OCI-LY1 (cell line): Measurements from ENCODE around the gene ACAA1.
"Not testable (repeated sequence)": the region's sequence is repeated elsewhere in the genome, so short reads cannot be mapped to it uniquely, and the experiment has no call there.

ENCODE experiments used
- H2AFZ ChIP-seq: fragments of 200-600 bp; sonication (generic), shearing (Covaris generic); 2 replicates; pipeline ENCODE4 v1.6.0; 2014; ENCODE audit warnings: antibody characterized with exemption, mild to moderate bottlenecking, low read length
- H3F3A ChIP-seq: fragments of 200-600 bp; sonication (generic), shearing (Covaris generic); 2 replicates; pipeline ENCODE4 v1.6.0; 2014; ENCODE audit warnings: mild to moderate bottlenecking, antibody characterized with exemption, low read length, moderate library complexity; ENCODE audit not compliant: insufficient read depth
- H3K27ac ChIP-seq: fragments of 200-600 bp; sonication (generic); 2 replicates; pipeline ENCODE4 v1.5.1; 2014; ENCODE audit warnings: low read length, mixed run types, mild to moderate bottlenecking, low read depth; ENCODE audit not compliant: poor library complexity, severe bottlenecking
- H3K27me3 ChIP-seq: fragments of 200-600 bp; sonication (generic); 2 replicates; pipeline ENCODE4 v1.6.0; 2014; ENCODE audit warnings: antibody characterized with exemption, mild to moderate bottlenecking, low read length, moderate library complexity; ENCODE audit not compliant: insufficient read depth
- H3K36me3 ChIP-seq: fragments of 200-600 bp; sonication (generic); 2 replicates; pipeline ENCODE4 v1.6.1; 2014; ENCODE audit warnings: mild to moderate bottlenecking, antibody characterized with exemption, low read length, moderate library complexity, mixed read lengths; ENCODE audit not compliant: insufficient read depth
- H3K4me1 ChIP-seq: fragments of 200-600 bp; sonication (generic); 2 replicates; pipeline ENCODE4 v1.5.1; 2014; ENCODE audit warnings: mild to moderate bottlenecking, low read length, moderate library complexity; ENCODE audit not compliant: insufficient read depth, severe bottlenecking
- H3K4me2 ChIP-seq: fragments of 200-600 bp; sonication (generic), shearing (Covaris generic); 2 replicates; pipeline ENCODE4 v1.6.1; 2014; ENCODE audit warnings: low read length
- H3K4me3 ChIP-seq: fragments of 200-600 bp; sonication (generic); 2 replicates; pipeline ENCODE4 v1.5.1; 2014; ENCODE audit warnings: low read length, low read depth, mild to moderate bottlenecking, mixed read lengths; ENCODE audit not compliant: poor library complexity, severe bottlenecking
- H3K79me2 ChIP-seq: fragments of 200-600 bp; shearing (Covaris generic); 2 replicates; pipeline ENCODE4 v1.6.1; 2016; ENCODE audit warnings: mixed run types, low read length, mixed read lengths; ENCODE audit not compliant: insufficient read depth
- H3K9ac ChIP-seq: fragments of 200-600 bp; sonication (generic), shearing (Covaris generic); 2 replicates; pipeline ENCODE4 v1.6.1; 2014; ENCODE audit warnings: mild to moderate bottlenecking, low read length, mixed read lengths
- H3K9me2 ChIP-seq: fragments of 200-600 bp; sonication (generic), shearing (Covaris generic); 2 replicates; pipeline ENCODE4 v1.6.1; 2014; ENCODE audit warnings: low read depth, mild to moderate bottlenecking, low read length, mixed read lengths
- H3K9me3 ChIP-seq: fragments of 200-600 bp; shearing (Covaris generic); 2 replicates; pipeline ENCODE4 v1.6.1; 2014; ENCODE audit warnings: low read length, mixed read lengths
- H4K20me1 ChIP-seq: fragments of 200-600 bp; sonication (generic), shearing (Covaris generic); 2 replicates; pipeline ENCODE4 v1.6.0; 2016; ENCODE audit warnings: mild to moderate bottlenecking, low read length; ENCODE audit not compliant: insufficient read depth
- EZH2 ChIP-seq: fragments of 200-600 bp; sonication (generic), shearing (Covaris generic); IDR thresholded peaks from 2 replicates; pipeline ENCODE4 v1.8.0; 2017; ENCODE audit warnings: borderline replicate concordance, mixed run types, mild to moderate bottlenecking, antibody characterized with exemption, low read length, moderate library complexity, mixed read lengths
- TF ChIP-seq, protein P1 (sequence below): fragments of 200-600 bp; sonication (generic), shearing (Covaris generic); IDR thresholded peaks from 2 replicates; pipeline ENCODE4 v1.5.1; 2017; ENCODE audit warnings: mild to moderate bottlenecking, antibody characterized with exemption, low read length, moderate library complexity, mixed read lengths

Gene ACAA1

GRCh38 chr3:38088126-38089078, 48.5 kb downstream of the ACAA1 start:
- Histone ChIP-seq H3K9ac (no peak overlapping the region), H3K27me3 (no peaks in the 10 kb centered on the region), H3K27ac (no peak overlapping the region), H3K36me3 (no peaks in the 10 kb centered on the region), H3K9me2 (no peaks in the 10 kb centered on the region), H4K20me1 (no peaks in the 10 kb centered on the region), H3K79me2 (no peaks in the 10 kb centered on the region), H3F3A (peaks cover 6% of the 10 kb centered on the region), H2AFZ (no peak overlapping the region), H3K4me1 (no peaks in the 10 kb centered on the region), H3K4me3 (no peak overlapping the region), H3K9me3 (peaks cover 5% of the 10 kb centered on the region; the same call in 1 of the 2 replicates), H3K4me2 (no peak overlapping the region)
- TF ChIP-seq, protein P1, sequence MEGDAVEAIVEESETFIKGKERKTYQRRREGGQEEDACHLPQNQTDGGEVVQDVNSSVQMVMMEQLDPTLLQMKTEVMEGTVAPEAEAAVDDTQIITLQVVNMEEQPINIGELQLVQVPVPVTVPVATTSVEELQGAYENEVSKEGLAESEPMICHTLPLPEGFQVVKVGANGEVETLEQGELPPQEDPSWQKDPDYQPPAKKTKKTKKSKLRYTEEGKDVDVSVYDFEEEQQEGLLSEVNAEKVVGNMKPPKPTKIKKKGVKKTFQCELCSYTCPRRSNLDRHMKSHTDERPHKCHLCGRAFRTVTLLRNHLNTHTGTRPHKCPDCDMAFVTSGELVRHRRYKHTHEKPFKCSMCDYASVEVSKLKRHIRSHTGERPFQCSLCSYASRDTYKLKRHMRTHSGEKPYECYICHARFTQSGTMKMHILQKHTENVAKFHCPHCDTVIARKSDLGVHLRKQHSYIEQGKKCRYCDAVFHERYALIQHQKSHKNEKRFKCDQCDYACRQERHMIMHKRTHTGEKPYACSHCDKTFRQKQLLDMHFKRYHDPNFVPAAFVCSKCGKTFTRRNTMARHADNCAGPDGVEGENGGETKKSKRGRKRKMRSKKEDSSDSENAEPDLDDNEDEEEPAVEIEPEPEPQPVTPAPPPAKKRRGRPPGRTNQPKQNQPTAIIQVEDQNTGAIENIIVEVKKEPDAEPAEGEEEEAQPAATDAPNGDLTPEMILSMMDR: no peak
- no peak for TF ChIP-seq EZH2

GRCh38 chr3:38087278-38087677, 49.6 kb downstream of the ACAA1 start:
- H4K20me1 ChIP-seq, H3K4me2 ChIP-seq, H3F3A ChIP-seq, H3K4me3 ChIP-seq, H3K79me2 ChIP-seq, H2AFZ ChIP-seq, H3K27ac ChIP-seq, H3K36me3 ChIP-seq, H3K9me3 ChIP-seq, H3K27me3 ChIP-seq, H3K9ac ChIP-seq, H3K9me2 ChIP-seq, H3K4me1 ChIP-seq: not testable (repeated sequence)

- no peaks in the 10 kb centered on the region for H3K36me3 ChIP-seq
- no peak for TF ChIP-seq EZH2
- TF ChIP-seq, protein P1: no peak
- H3K9me2 ChIP-seq: no peaks in the 10 kb centered on the region
- no peaks in the 10 kb centered on the region for H3K79me2 ChIP-seq
- H3K4me2 ChIP-seq: no peak overlapping the region
- H3K27me3 ChIP-seq: no peaks in the 10 kb centered on the region
- H3K27ac ChIP-seq: no peak overlapping the region
- H4K20me1 ChIP-seq: no peaks in the 10 kb centered on the region
- H3K4me1 ChIP-seq: no peaks in the 10 kb centered on the region
- H3K9me3 ChIP-seq: peaks cover 5% of the 10 kb centered on the region; the same call in 1 of the 2 replicates
- no peak overlapping the region for H3K4me3 ChIP-seq
- H2AFZ ChIP-seq: no peak overlapping the region
- peaks cover 6% of the 10 kb centered on the region for H3F3A ChIP-seq
- no peak overlapping the region for H3K9ac ChIP-seq
Measured at GRCh38 chr3:38086496-38086895, 50.4 kb downstream of the ACAA1 start.
